Prostate gland (tissue), 2 donors: Measurements from ENCODE around the gene POLR3K.

Experiments used
- POLR2A ChIP-seq: fragments of 450-650 bp; IDR thresholded peaks from one replicate; pipeline ENCODE4 v1.6.1; 2016; ENCODE audit warnings: antibody characterized with exemption, mild to moderate bottlenecking
- POLR2AphosphoS5 ChIP-seq: sonication (generic); formaldehyde crosslinking; IDR thresholded peaks from one replicate; pipeline ENCODE4 v1.6.1; 2017; ENCODE audit warnings: antibody characterized with exemption
- TF ChIP-seq, protein P1 (sequence below), 4 experiments: fragments of 200-600 bp in 2 of 4; fragments of 450-650 bp in 2 of 4; sonication (generic) in 2 of 4; IDR thresholded peaks; 1 replicate in 3 of 4; 2 replicates in 1 of 4; pipeline ENCODE4 v1.5.1; 2016 to 2019; ENCODE audit warnings: antibody characterized with exemption in 4 of 4, mild to moderate bottlenecking in 2 of 4, moderate library complexity in 2 of 4

DNA sequence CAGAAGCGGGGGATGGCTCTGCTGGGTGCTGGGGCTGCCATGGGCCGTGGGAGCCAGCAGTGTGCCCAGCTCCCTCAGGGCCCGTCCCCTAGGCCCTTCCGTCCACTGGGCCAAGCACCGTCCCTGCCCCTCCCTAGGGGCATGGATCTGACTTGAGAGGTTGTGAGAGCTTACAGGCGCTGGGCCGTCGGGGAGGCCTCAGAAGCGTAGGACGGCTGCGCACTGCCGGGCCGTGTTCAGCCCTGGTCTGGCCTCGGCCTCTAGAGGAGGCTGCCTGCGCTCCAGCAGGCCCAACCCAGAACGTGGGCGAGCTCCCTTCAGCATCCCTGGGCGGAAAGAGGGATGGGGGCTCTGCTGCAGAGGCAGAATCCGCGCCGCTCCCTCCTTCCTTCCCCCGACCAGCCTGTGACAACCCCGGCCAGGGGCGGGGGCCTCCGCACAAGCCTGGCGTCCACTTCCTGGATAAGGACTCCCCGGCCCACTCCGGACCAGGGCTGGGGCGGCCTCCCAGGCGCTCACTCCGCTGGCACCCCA lies 23.9 kb upstream of the POLR3K start:
- TF ChIP-seq POLR2AphosphoS5: no peak
- TF ChIP-seq, protein P1, sequence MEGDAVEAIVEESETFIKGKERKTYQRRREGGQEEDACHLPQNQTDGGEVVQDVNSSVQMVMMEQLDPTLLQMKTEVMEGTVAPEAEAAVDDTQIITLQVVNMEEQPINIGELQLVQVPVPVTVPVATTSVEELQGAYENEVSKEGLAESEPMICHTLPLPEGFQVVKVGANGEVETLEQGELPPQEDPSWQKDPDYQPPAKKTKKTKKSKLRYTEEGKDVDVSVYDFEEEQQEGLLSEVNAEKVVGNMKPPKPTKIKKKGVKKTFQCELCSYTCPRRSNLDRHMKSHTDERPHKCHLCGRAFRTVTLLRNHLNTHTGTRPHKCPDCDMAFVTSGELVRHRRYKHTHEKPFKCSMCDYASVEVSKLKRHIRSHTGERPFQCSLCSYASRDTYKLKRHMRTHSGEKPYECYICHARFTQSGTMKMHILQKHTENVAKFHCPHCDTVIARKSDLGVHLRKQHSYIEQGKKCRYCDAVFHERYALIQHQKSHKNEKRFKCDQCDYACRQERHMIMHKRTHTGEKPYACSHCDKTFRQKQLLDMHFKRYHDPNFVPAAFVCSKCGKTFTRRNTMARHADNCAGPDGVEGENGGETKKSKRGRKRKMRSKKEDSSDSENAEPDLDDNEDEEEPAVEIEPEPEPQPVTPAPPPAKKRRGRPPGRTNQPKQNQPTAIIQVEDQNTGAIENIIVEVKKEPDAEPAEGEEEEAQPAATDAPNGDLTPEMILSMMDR (IDR thresholded peaks at IDR 0.05): no peak
- no peak for TF ChIP-seq POLR2A
